ENCODE measurements around the gene KCNA2. TPM values are rescaled to one million over a fixed set of nuclear protein-coding genes. Genes with fewer than 3 reads are reported as not detected.

Gene KCNA2
- total RNA-seq = 0.29 and 0.59 TPM in 2 replicates
- total RNA-seq (2013) = 0.33 TPM
- 0.35 and 0.39 TPM in 2 replicates for polyA plus RNA-seq
- polyA minus RNA-seq = 0.09 and 1.1 TPM in 2 replicates

GRCh38 chr1:110605901-110606656 lies at the start of gene KCNA2:
Gene KCNA2, minus strand, starts transcription at chr1:110606358. Its CDS starts 1,576 bp downstream, at chr1:110604782.
- H3K4me1 ChIP-seq (ENCODE audit: control insufficient read depth in 2 of 2, insufficient read depth in 2 of 2, low read length in 2 of 2) = peaks cover 23 to 28% of the 10 kb centered on the region in 2 donors
- intact Hi-C loops (cut with micrococcal nuclease) = no loop called here
- peak within 1 kb of the TSS; percentile 8 to 71 (median 50) for H3K4me3 ChIP-seq (ENCODE audit: control extremely low read depth in 1 of 5, extremely low read depth in 1 of 5, insufficient read depth in 1 of 5, low read depth in 2 of 5, low read length in 4 of 5)
- Mint-ChIP-seq H3K9me3 (ENCODE audit: insufficient read depth) (no peaks in the 10 kb centered on the region), H3K27ac (no peak within 1 kb of the TSS), H3K27me3 (peaks cover 62% of the 10 kb centered on the region), H3K4me3 (peak within 1 kb of the TSS; percentile 88), H3K4me1 (peaks cover 25% of the 10 kb centered on the region)
- DNase-seq = no peak
- no peak within 1 kb of the TSS for H3K27ac ChIP-seq (ENCODE audit: low read length in 2 of 2)
- POLR2A ChIA-PET = no interaction called here
- H3K9me3 ChIP-seq (ENCODE audit: control extremely low read depth in 1 of 3, control insufficient read depth in 2 of 3, insufficient read depth in 1 of 3, low read length in 2 of 3) = peaks cover 0 to 19% (median 0%) of the 10 kb centered on the region in 3 donors
- H3K27me3 ChIP-seq (replicated peaks in 1 of 4; ENCODE audit: control extremely low read depth in 1 of 4, control insufficient read depth in 3 of 4, insufficient read depth in 4 of 4, low read length in 3 of 4) = peaks cover 0 to 59% (median 37%) of the 10 kb centered on the region in 4 experiments
- TF ChIP-seq EZH2 (IDR thresholded peaks at IDR 0.05; ENCODE audit: borderline replicate concordance, insufficient read depth, low read depth, low read length, poor library complexity, severe bottlenecking) = no peak
- TF ChIP-seq, protein P1, sequence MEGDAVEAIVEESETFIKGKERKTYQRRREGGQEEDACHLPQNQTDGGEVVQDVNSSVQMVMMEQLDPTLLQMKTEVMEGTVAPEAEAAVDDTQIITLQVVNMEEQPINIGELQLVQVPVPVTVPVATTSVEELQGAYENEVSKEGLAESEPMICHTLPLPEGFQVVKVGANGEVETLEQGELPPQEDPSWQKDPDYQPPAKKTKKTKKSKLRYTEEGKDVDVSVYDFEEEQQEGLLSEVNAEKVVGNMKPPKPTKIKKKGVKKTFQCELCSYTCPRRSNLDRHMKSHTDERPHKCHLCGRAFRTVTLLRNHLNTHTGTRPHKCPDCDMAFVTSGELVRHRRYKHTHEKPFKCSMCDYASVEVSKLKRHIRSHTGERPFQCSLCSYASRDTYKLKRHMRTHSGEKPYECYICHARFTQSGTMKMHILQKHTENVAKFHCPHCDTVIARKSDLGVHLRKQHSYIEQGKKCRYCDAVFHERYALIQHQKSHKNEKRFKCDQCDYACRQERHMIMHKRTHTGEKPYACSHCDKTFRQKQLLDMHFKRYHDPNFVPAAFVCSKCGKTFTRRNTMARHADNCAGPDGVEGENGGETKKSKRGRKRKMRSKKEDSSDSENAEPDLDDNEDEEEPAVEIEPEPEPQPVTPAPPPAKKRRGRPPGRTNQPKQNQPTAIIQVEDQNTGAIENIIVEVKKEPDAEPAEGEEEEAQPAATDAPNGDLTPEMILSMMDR (IDR thresholded peaks at IDR 0.05) = no peak
- ATAC-seq (ENCODE audit: low read depth) = peak; percentile 23
- peak within 1 kb of the TSS; percentile 67 for H2AFZ ChIP-seq (ENCODE audit: insufficient read depth, low read depth, low read length, poor library complexity, severe bottlenecking)
- H3K9ac ChIP-seq (ENCODE audit: low read length) = peak within 1 kb of the TSS; percentile 69
- no peaks in the 10 kb centered on the region for H3K79me2 ChIP-seq (ENCODE audit: control insufficient read depth, insufficient read depth, low read length)
- peak within 1 kb of the TSS; percentile 97 for H3K4me2 ChIP-seq (replicated peaks; ENCODE audit: low read depth, low read length, poor library complexity, severe bottlenecking)
- no peaks in the 10 kb centered on the region for H3K36me3 ChIP-seq (replicated peaks in 1 of 2; ENCODE audit: control extremely low read depth in 1 of 2, control insufficient read depth in 1 of 2, extremely low read depth in 1 of 2, insufficient read depth in 2 of 2, low read length in 1 of 2)
- no peaks in the 10 kb centered on the region for H4K20me1 ChIP-seq (ENCODE audit: control insufficient read depth, insufficient read depth, low read length, poor library complexity, severe bottlenecking)
- CTCF ChIA-PET = interaction anchor here (0.7 to 5.5 kb wide), 12 partner anchors 7 to 1163 kb away, joined by 3 to 31 read pairs (median 5); partner anchors contain the start of gene KCNA3
- 2% methylated on average over 41 of the region's 41 CpGs for whole genome bisulfite sequencing (ENCODE audit: insufficient coverage)

GRCh38 chr1:110650609-110651008 lies 44.5 kb upstream of the KCNA2 start:
- no peaks in the 10 kb centered on the region for H3K9me3 Mint-ChIP-seq (ENCODE audit: insufficient read depth)
- no CpG with 5 or more reads among the region's 2 CpGs for WGBS (ENCODE audit: insufficient coverage)

More at GRCh38 chr1:110650609-110651008, 44.5 kb upstream of the KCNA2 start:
- TF ChIP-seq, protein P1 (IDR thresholded peaks at IDR 0.05) = no peak
- no peak for TF ChIP-seq EZH2 (IDR thresholded peaks at IDR 0.05; ENCODE audit: borderline replicate concordance, insufficient read depth, low read depth, low read length, poor library complexity, severe bottlenecking)
- H3K9ac ChIP-seq (ENCODE audit: low read length) = no peak overlapping the region
- no peaks in the 10 kb centered on the region for H4K20me1 ChIP-seq (ENCODE audit: control insufficient read depth, insufficient read depth, low read length, poor library complexity, severe bottlenecking)
- Mint-ChIP-seq H3K27ac (no peak overlapping the region), H3K27me3 (peaks cover 6% of the 10 kb centered on the region), H3K4me3 (no peak overlapping the region), H3K4me1 (no peaks in the 10 kb centered on the region)
- no peak overlapping the region for H2AFZ ChIP-seq (ENCODE audit: insufficient read depth, low read depth, low read length, poor library complexity, severe bottlenecking)
- ChIA-PET POLR2A (no interaction called here), CTCF (interaction anchor here (0.8 to 5.8 kb wide), 2 partner anchors 13 to 14 kb away, joined by 3 to 29 read pairs; no protein-coding TSS in a partner anchor)
- no peaks in the 10 kb centered on the region for H3K79me2 ChIP-seq (ENCODE audit: control insufficient read depth, insufficient read depth, low read length)
- H3K27me3 ChIP-seq (replicated peaks in 1 of 4; ENCODE audit: control extremely low read depth in 1 of 4, control insufficient read depth in 3 of 4, insufficient read depth in 4 of 4, low read length in 3 of 4) = no peaks in the 10 kb centered on the region
- DNase-seq (no peak), ATAC-seq (ENCODE audit: low read depth) (no peak)
- H3K27ac ChIP-seq (ENCODE audit: low read length in 2 of 2) = no peak overlapping the region
- H3K4me1 ChIP-seq (ENCODE audit: control insufficient read depth in 2 of 2, insufficient read depth in 2 of 2, low read length in 2 of 2) = no peaks in the 10 kb centered on the region
- H3K4me2 ChIP-seq (replicated peaks; ENCODE audit: low read depth, low read length, poor library complexity, severe bottlenecking) = no peak overlapping the region
- no peak overlapping the region for H3K4me3 ChIP-seq (ENCODE audit: control extremely low read depth in 1 of 5, extremely low read depth in 1 of 5, insufficient read depth in 1 of 5, low read depth in 2 of 5, low read length in 4 of 5)
- H3K36me3 ChIP-seq (replicated peaks in 1 of 2; ENCODE audit: control extremely low read depth in 1 of 2, control insufficient read depth in 1 of 2, extremely low read depth in 1 of 2, insufficient read depth in 2 of 2, low read length in 1 of 2) = no peaks in the 10 kb centered on the region
- H3K9me3 ChIP-seq (ENCODE audit: control extremely low read depth in 1 of 3, control insufficient read depth in 2 of 3, insufficient read depth in 1 of 3, low read length in 2 of 3) = no peaks in the 10 kb centered on the region
- intact Hi-C loops (cut with micrococcal nuclease) = no loop called here

All from B cell (primary cell).